Right lobe of liver (tissue), 4 donors: ENCODE measurements around the gene SART3.

Experiments
- POLR2A ChIP-seq: fragments of 450-650 bp; IDR thresholded peaks from one replicate; pipeline ENCODE4 v1.6.1; 2017; ENCODE audit warnings: antibody characterized with exemption, mild to moderate bottlenecking
- TF ChIP-seq, protein P1 (sequence below), 4 donors: fragments of 200-600 bp in 3 of 4; fragments of 450-650 bp in 1 of 4; IDR thresholded peaks; one replicate each; pipeline versions ENCODE4 v1.5.1 to v1.8.0; 2016 to 2022; ENCODE audit warnings: antibody characterized with exemption in 4 of 4, mild to moderate bottlenecking in 2 of 4
- donor health status: DM: no; HTN: no; CAD: no.
- donor health status: DM: no; HTN: no; CAD: no.
- donor health status: DM: no; HTN: yes; CAD: no.

DNA sequence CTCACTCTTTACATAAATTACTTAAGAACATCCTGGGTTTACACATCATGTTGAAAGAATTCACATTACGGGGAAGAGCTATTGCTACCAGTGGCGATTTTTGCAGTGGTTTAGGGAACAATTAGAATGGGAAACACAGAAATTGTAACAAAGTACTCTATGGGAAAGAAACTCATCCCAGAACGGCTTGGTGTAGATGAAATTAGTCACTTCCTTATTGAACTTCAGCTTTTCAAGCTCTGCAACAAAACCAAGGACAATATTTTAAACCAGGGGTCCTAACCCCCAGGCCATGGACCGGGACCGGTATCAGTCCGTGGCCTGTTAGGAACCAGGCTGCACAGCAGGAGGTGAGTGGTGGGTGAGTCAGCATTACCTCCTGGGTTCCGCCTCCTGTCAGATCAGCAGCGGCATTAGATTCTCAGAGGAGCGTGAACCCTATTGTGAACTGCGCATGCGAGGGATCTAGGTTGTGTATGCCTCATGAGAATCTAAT, 78.2 kb downstream of the SART3 start:
- TF ChIP-seq, protein P1, sequence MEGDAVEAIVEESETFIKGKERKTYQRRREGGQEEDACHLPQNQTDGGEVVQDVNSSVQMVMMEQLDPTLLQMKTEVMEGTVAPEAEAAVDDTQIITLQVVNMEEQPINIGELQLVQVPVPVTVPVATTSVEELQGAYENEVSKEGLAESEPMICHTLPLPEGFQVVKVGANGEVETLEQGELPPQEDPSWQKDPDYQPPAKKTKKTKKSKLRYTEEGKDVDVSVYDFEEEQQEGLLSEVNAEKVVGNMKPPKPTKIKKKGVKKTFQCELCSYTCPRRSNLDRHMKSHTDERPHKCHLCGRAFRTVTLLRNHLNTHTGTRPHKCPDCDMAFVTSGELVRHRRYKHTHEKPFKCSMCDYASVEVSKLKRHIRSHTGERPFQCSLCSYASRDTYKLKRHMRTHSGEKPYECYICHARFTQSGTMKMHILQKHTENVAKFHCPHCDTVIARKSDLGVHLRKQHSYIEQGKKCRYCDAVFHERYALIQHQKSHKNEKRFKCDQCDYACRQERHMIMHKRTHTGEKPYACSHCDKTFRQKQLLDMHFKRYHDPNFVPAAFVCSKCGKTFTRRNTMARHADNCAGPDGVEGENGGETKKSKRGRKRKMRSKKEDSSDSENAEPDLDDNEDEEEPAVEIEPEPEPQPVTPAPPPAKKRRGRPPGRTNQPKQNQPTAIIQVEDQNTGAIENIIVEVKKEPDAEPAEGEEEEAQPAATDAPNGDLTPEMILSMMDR (IDR thresholded peaks at IDR 0.05) = no peak
- TF ChIP-seq POLR2A = no peak
